AG04449 (cell line): ENCODE measurements around the gene ZNF726.
"Not testable (repeated sequence)": the region's sequence is repeated elsewhere in the genome, so short reads cannot be mapped to it uniquely, and the experiment has no call there.

Experiments
- CTCF ChIA-PET: fragments of 350-600 bp; formaldehyde crosslinking; extraction: SDS; loops from one replicate; lab custom pipeline; 2021; ENCODE audit warnings: antibody characterized with exemption; lab: Yijun Ruan, JAX
- POLR2A ChIA-PET: fragments of 400-600, 350-600 bp; formaldehyde crosslinking; extraction: SDS; loops from one replicate; lab custom pipeline; 2020; ENCODE audit warnings: antibody characterized with exemption, inconsistent platforms; lab: Yijun Ruan, JAX
- DNase-seq: peaks from one replicate; pipeline ENCODE4 v3.0.0-alpha.2; 2010; ENCODE audit warnings: low read depth, low spot score
- H3K4me3 ChIP-seq: 2 replicates; pipeline ENCODE4 v1.5.1; 2011; ENCODE audit warnings: low read depth, mild to moderate bottlenecking, control low read depth, low read length
- CTCF ChIP-seq: IDR thresholded peaks from one replicate; pipeline ENCODE4 v1.5.1; 2011; ENCODE audit warnings: mild to moderate bottlenecking, moderate library complexity, low read length, control low read depth, inconsistent platforms; ENCODE audit not compliant: insufficient read depth; ENCODE audit errors: missing control alignments

Gene ZNF726

GRCh38 chr19:23925285-23925684 lies 10.6 kb downstream of the ZNF726 start:
- H3K4me3 ChIP-seq: no peak overlapping the region
- POLR2A ChIA-PET: no interaction called here
- no peak for TF ChIP-seq CTCF
- no peak for DNase-seq
- CTCF ChIA-PET: no interaction called here

GRCh38 chr19:23932878-23933277 lies 18.2 kb downstream of the ZNF726 start:
- ChIA-PET CTCF (no interaction called here), POLR2A (no interaction called here)
- no peak overlapping the region for H3K4me3 ChIP-seq
- no peak for DNase-seq
- TF ChIP-seq CTCF: no peak

GRCh38 chr19:23937031-23937430 lies 22.3 kb downstream of the ZNF726 start:
- CTCF ChIA-PET, H3K4me3 ChIP-seq, DNase-seq, POLR2A ChIA-PET: not testable (repeated sequence)

- H3K4me3 ChIP-seq: no peak overlapping the region
- ChIA-PET POLR2A (no interaction called here), CTCF (no interaction called here)
These were observed 28.7 kb downstream of the ZNF726 start for GRCh38 chr19:23943411-23943810.

GRCh38 chr19:23946569-23946968 lies 31.9 kb downstream of the ZNF726 start:
- TF ChIP-seq CTCF: no peak
- ChIA-PET POLR2A (no interaction called here), CTCF (no interaction called here)
- DNase-seq: no peak
- no peak overlapping the region for H3K4me3 ChIP-seq

More at GRCh38 chr19:23943411-23943810, 28.7 kb downstream of the ZNF726 start:
- no peak for DNase-seq
- TF ChIP-seq CTCF: no peak

GRCh38 chr19:23949611-23950010 lies 34.9 kb downstream of the ZNF726 start:
- CTCF ChIA-PET: no interaction called here
- POLR2A ChIA-PET: no interaction called here
- TF ChIP-seq CTCF: no peak
- DNase-seq: no peak
- no peak overlapping the region for H3K4me3 ChIP-seq

GRCh38 chr19:23956051-23956450 lies 41.4 kb downstream of the ZNF726 start:
- H3K4me3 ChIP-seq: no peak overlapping the region
- ChIA-PET POLR2A (no interaction called here), CTCF (no interaction called here)
- no peak for TF ChIP-seq CTCF
- DNase-seq: no peak
